Neural cell (in vitro differentiated cells): ENCODE results near the gene SIGLEC12. TPM values are rescaled to one million over a fixed set of nuclear protein-coding genes. Genes with fewer than 3 reads are reported as not detected.

Experiments
- H2AFZ ChIP-seq: fragments of 200-600, 300-800 bp; sonication (generic), shearing (Covaris generic); 2 replicates; pipeline ENCODE4 v1.6.0; 2014; ENCODE audit warnings: low read depth, mild to moderate bottlenecking, antibody characterized with exemption, low read length, moderate library complexity
- H3F3A ChIP-seq: fragments of 200-600 bp; shearing (Covaris generic); 2 replicates; pipeline ENCODE4 v1.6.1; 2016; ENCODE audit warnings: mild to moderate bottlenecking, moderate library complexity, mixed read lengths, antibody characterized with exemption, low read length; ENCODE audit not compliant: insufficient read depth, poor library complexity, severe bottlenecking
- H3K27ac ChIP-seq: fragments of 200-600, 300-800 bp; sonication (generic), shearing (Covaris generic); 2 replicates; pipeline ENCODE4 v1.5.1; 2014; ENCODE audit warnings: mild to moderate bottlenecking, low read length, moderate library complexity
- H3K27me3 ChIP-seq: fragments of 300-800, 200-600 bp; sonication (generic), shearing (Covaris generic); 2 replicates; pipeline ENCODE4 v1.6.0; 2014; ENCODE audit warnings: mild to moderate bottlenecking, low read depth, low read length, moderate library complexity; ENCODE audit not compliant: insufficient read depth
- H3K36me3 ChIP-seq: fragments of 300-800, 200-600 bp; sonication (generic), shearing (Covaris generic); 2 replicates; pipeline ENCODE4 v1.5.1; 2014; ENCODE audit warnings: mild to moderate bottlenecking, antibody characterized with exemption, low read length, moderate library complexity; ENCODE audit not compliant: insufficient read depth
- H3K4me2 ChIP-seq: fragments of 300-800, 200-600 bp; sonication (generic), shearing (Covaris generic); 2 replicates; pipeline ENCODE4 v1.6.0; 2014; ENCODE audit warnings: mild to moderate bottlenecking, low read length
- H3K4me3 ChIP-seq: fragments of 300-800, 200-600 bp; sonication (generic), shearing (Covaris generic); 2 replicates; pipeline ENCODE4 v1.5.1; 2014; ENCODE audit warnings: mild to moderate bottlenecking, low read length, moderate library complexity
- H3K79me2 ChIP-seq: fragments of 200-600 bp; shearing (Covaris generic); replicated peaks from 2 replicates; pipeline ENCODE4 v1.6.0; 2014; ENCODE audit warnings: mild to moderate bottlenecking, low read length, moderate library complexity; ENCODE audit not compliant: insufficient read depth
- H3K9ac ChIP-seq: fragments of 300-800, 200-600 bp; sonication (generic), shearing (Covaris generic); 2 replicates; pipeline ENCODE4 v1.6.1; 2016; ENCODE audit warnings: mild to moderate bottlenecking, low read length, mixed read lengths
- H3K9me2 ChIP-seq: fragments of 200-600 bp; shearing (Covaris generic); 2 replicates; pipeline ENCODE4 v1.6.1; 2016; ENCODE audit warnings: mild to moderate bottlenecking, low read length, mixed read lengths; ENCODE audit not compliant: insufficient read depth
- H3K9me3 ChIP-seq: fragments of 200-600, 300-800 bp; sonication (generic), shearing (Covaris generic); 2 replicates; pipeline ENCODE4 v1.6.1; 2016; ENCODE audit warnings: mild to moderate bottlenecking, mixed run types, low read length, moderate library complexity, mixed read lengths
- H4K20me1 ChIP-seq: fragments of 200-600 bp; shearing (Covaris generic); 2 replicates; pipeline ENCODE4 v1.6.1; 2016; ENCODE audit warnings: mild to moderate bottlenecking, mixed run types; ENCODE audit not compliant: insufficient read depth
- CTCF ChIP-seq: fragments of 450-650 bp; IDR thresholded peaks from 2 replicates; pipeline ENCODE4 v1.5.1; 2014; ENCODE audit warnings: antibody characterized with exemption, mild to moderate bottlenecking, moderate library complexity; ENCODE audit not compliant: poor library complexity, severe bottlenecking
- EP300 ChIP-seq: fragments of 450-650 bp; conservative IDR thresholded peaks from 2 replicates; pipeline ENCODE4 v1.6.1; 2014; ENCODE audit warnings: antibody characterized with exemption, mild to moderate bottlenecking, moderate library complexity; ENCODE audit not compliant: poor library complexity, severe bottlenecking
- EZH2 ChIP-seq: fragments of 200-600, 300-800 bp; shearing (Covaris generic), sonication (generic); IDR thresholded peaks from 2 replicates; pipeline ENCODE4 v1.6.1; 2014; ENCODE audit warnings: antibody characterized with exemption, low read length, borderline replicate concordance, mild to moderate bottlenecking; ENCODE audit not compliant: insufficient read depth, poor library complexity, severe bottlenecking
- MXI1 ChIP-seq: fragments of 450-650 bp; conservative IDR thresholded peaks from 2 replicates; pipeline ENCODE4 v1.6.1; 2014; ENCODE audit warnings: antibody characterized with exemption, mild to moderate bottlenecking; ENCODE audit not compliant: poor library complexity, severe bottlenecking
- POLR2AphosphoS5 ChIP-seq: IDR thresholded peaks from 2 replicates; pipeline ENCODE4 v1.6.1; 2012
- RAD21 ChIP-seq: fragments of 450-650 bp; conservative IDR thresholded peaks from 2 replicates; pipeline ENCODE4 v1.6.1; 2014; ENCODE audit warnings: antibody characterized with exemption, mild to moderate bottlenecking, moderate library complexity
- REST ChIP-seq: IDR thresholded peaks from 2 replicates; pipeline ENCODE4 v1.6.1; 2012; ENCODE audit warnings: borderline replicate concordance
- SMC3 ChIP-seq: fragments of 450-650 bp; conservative IDR thresholded peaks from 2 replicates; pipeline ENCODE4 v1.6.1; 2014; ENCODE audit warnings: antibody characterized with exemption, mild to moderate bottlenecking, moderate library complexity; ENCODE audit not compliant: poor library complexity
- TAF1 ChIP-seq: IDR thresholded peaks from 2 replicates; pipeline ENCODE4 v1.6.1; 2012; ENCODE audit warnings: low read depth
- polyA plus RNA-seq: library from polyadenylated mRNA; depleted of rRNA; stranded (reverse); fragments of >200 nt; gene quantifications from 2 replicates; pipeline ENCODE4 v1.2.3, GENCODE V29; 2014

The SIGLEC12 gene
- polyA plus RNA-seq, 1 donor from 2014 or later: not detected

GRCh38 chr19:51460164-51460992 is 41.2 kb downstream of the SIGLEC12 start:
- no peaks in the 10 kb centered on the region for H3F3A ChIP-seq
- no peaks in the 10 kb centered on the region for H3K36me3 ChIP-seq
- no peak overlapping the region for H3K4me2 ChIP-seq
- peak overlapping the region; percentile 8 for H2AFZ ChIP-seq
- no peaks in the 10 kb centered on the region for H3K79me2 ChIP-seq
- H3K9ac ChIP-seq: no peak overlapping the region
- TF ChIP-seq TAF1 (no peak), RAD21 (no peak), POLR2AphosphoS5 (no peak), SMC3 (no peak), MXI1 (no peak), REST (no peak), EZH2 (no peak), CTCF (no peak), EP300 (no peak)
- H3K27ac ChIP-seq: no peak overlapping the region
- no peaks in the 10 kb centered on the region for H3K9me2 ChIP-seq
- no peaks in the 10 kb centered on the region for H3K27me3 ChIP-seq
- no peaks in the 10 kb centered on the region for H3K9me3 ChIP-seq
- no peaks in the 10 kb centered on the region for H4K20me1 ChIP-seq
- H3K4me3 ChIP-seq: peak overlapping the region; percentile 37

- H4K20me1 ChIP-seq: no peaks in the 10 kb centered on the region
- H3K27me3 ChIP-seq: no peaks in the 10 kb centered on the region
- no peak overlapping the region for H3K27ac ChIP-seq
- no peaks in the 10 kb centered on the region for H3K79me2 ChIP-seq
- no peak for TF ChIP-seq EP300
- TF ChIP-seq REST: no peak
- TF ChIP-seq CTCF: no peak
- TF ChIP-seq TAF1: no peak
- no peak for TF ChIP-seq SMC3
- TF ChIP-seq EZH2: no peak
- no peak for TF ChIP-seq POLR2AphosphoS5
- no peak for TF ChIP-seq MXI1
- TF ChIP-seq RAD21: no peak
- no peaks in the 10 kb centered on the region for H3K36me3 ChIP-seq
- no peaks in the 10 kb centered on the region for H3K9me2 ChIP-seq
- H3K9me3 ChIP-seq: no peaks in the 10 kb centered on the region
- no peaks in the 10 kb centered on the region for H3F3A ChIP-seq
- H2AFZ ChIP-seq: no peak overlapping the region
- no peak overlapping the region for H3K4me2 ChIP-seq
- H3K9ac ChIP-seq: no peak overlapping the region
- H3K4me3 ChIP-seq: no peak overlapping the region
Measured at GRCh38 chr19:51458899-51459505, 42.6 kb downstream of the SIGLEC12 start.
